Ascending aorta (tissue), 2 donors: ENCODE measurements around the gene CST9. TPM values are rescaled to one million over a fixed set of nuclear protein-coding genes. Genes with fewer than 3 reads are reported as not detected.

Experiments
- DNase-seq, 2 donors: peaks; one replicate each; pipeline ENCODE4 v3.0.0-alpha.2; 2019; ENCODE audit warnings: low spot score in 2 of 2
- H3K27ac ChIP-seq, 2 donors: fragments of 200-600 bp; sonication (generic); one replicate each; pipeline ENCODE4 v1.5.1; 2016 to 2017; ENCODE audit warnings: mild to moderate bottlenecking in 1 of 2
- H3K27me3 ChIP-seq: fragments of 200-600 bp; sonication (generic); one replicate; pipeline ENCODE4 v1.5.1; 2017
- H3K36me3 ChIP-seq, 2 donors: fragments of 200-600 bp; sonication (generic); one replicate each; pipeline ENCODE4 v1.5.1; 2016
- H3K4me1 ChIP-seq, 2 donors: fragments of 200-600 bp; sonication (generic); one replicate each; pipeline ENCODE4 v1.5.1; 2016 to 2017; ENCODE audit warnings: mild to moderate bottlenecking in 1 of 2
- H3K4me3 ChIP-seq, 2 donors: fragments of 200-600 bp; sonication (generic); one replicate each; pipeline ENCODE4 v1.5.1; 2016 to 2017; ENCODE audit warnings: mild to moderate bottlenecking in 1 of 2
- H3K9me3 ChIP-seq, 2 donors: fragments of 200-600 bp; sonication (generic); one replicate each; pipeline ENCODE4 v1.5.1; 2016
- intact Hi-C: fragments of 100-400 bp; cut with DNase I; formaldehyde crosslinking; loops from one replicate; pipeline ENCODE4 v1.15.1; 2023
- total RNA-seq: library from RNA; depleted of rRNA; stranded (reverse); fragments of >200 nt; gene quantifications from one replicate; pipeline ENCODE4 v1.1.0, GENCODE V29; 2016
- TF ChIP-seq, protein P1 (sequence below), 3 experiments: fragments of 200-600 bp in 2 of 3; fragments of 450-650 bp in 1 of 3; sonication (generic) in 2 of 3; IDR thresholded peaks; one replicate each; pipeline ENCODE4 v1.5.1; 2016 to 2019; ENCODE audit warnings: antibody characterized with exemption in 3 of 3, mild to moderate bottlenecking in 1 of 3, moderate library complexity in 1 of 3

Gene CST9
- total RNA-seq, 1 donor from 2014 or later: not detected

DNA sequence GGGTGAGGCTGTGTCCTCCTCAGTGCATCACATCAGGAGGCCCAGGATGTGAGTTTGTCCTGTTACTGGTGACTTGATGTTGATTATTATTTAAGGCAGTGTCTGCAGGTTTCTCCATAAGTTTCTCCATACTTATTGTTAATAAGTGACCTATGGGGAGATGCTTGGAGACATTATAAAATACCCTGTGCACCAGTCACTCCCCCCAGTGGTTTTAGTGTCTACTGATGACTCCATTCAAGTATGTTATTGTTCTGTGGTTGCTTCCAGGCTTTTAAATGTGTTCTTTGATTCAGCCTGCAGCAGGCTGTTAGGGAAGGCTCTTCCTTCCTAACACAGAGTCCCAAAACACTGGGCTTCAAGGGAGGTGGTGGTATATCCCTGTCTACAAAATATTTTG is 46.7 kb upstream of the CST9 start:
- Histone ChIP-seq H3K4me1 (peaks cover 0 to 2% of the 10 kb centered on the region in 2 donors), H3K4me3 (no peak overlapping the region), H3K27ac (no peak overlapping the region), H3K36me3 (no peaks in the 10 kb centered on the region), H3K9me3 (no peaks in the 10 kb centered on the region), H3K27me3 (no peaks in the 10 kb centered on the region)
- intact Hi-C loops: no loop called here
- no peak for DNase-seq
- TF ChIP-seq, protein P1, sequence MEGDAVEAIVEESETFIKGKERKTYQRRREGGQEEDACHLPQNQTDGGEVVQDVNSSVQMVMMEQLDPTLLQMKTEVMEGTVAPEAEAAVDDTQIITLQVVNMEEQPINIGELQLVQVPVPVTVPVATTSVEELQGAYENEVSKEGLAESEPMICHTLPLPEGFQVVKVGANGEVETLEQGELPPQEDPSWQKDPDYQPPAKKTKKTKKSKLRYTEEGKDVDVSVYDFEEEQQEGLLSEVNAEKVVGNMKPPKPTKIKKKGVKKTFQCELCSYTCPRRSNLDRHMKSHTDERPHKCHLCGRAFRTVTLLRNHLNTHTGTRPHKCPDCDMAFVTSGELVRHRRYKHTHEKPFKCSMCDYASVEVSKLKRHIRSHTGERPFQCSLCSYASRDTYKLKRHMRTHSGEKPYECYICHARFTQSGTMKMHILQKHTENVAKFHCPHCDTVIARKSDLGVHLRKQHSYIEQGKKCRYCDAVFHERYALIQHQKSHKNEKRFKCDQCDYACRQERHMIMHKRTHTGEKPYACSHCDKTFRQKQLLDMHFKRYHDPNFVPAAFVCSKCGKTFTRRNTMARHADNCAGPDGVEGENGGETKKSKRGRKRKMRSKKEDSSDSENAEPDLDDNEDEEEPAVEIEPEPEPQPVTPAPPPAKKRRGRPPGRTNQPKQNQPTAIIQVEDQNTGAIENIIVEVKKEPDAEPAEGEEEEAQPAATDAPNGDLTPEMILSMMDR (IDR thresholded peaks at IDR 0.05): no peak

DNA sequence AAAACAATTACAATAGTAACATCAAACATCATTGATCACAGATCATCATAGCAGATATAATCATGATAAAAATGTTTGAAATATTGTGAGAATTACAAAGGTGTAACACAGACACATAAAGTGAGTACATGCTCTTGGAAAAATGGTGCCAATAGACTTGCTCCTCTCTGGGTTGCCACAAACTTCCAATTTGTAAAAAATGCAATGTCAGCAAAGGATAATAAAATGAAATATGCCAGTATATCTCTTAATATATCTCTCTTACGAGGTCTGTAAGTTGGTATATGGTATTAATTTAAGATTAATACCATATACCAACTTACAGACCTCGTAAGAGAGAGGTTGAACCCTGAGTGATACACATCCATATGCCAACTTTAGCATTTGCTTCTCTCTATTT is 45.4 kb upstream of the CST9 start:
- H3K4me1 ChIP-seq: peaks cover 0 to 2% of the 10 kb centered on the region in 2 donors
- no peaks in the 10 kb centered on the region for H3K27me3 ChIP-seq
- H3K36me3 ChIP-seq: no peaks in the 10 kb centered on the region
- TF ChIP-seq, protein P1 (IDR thresholded peaks at IDR 0.05): no peak
- H3K27ac ChIP-seq: no peak overlapping the region
- H3K9me3 ChIP-seq: no peaks in the 10 kb centered on the region
- H3K4me3 ChIP-seq: no peak overlapping the region
- intact Hi-C loops: no loop called here
- no peak for DNase-seq

DNA sequence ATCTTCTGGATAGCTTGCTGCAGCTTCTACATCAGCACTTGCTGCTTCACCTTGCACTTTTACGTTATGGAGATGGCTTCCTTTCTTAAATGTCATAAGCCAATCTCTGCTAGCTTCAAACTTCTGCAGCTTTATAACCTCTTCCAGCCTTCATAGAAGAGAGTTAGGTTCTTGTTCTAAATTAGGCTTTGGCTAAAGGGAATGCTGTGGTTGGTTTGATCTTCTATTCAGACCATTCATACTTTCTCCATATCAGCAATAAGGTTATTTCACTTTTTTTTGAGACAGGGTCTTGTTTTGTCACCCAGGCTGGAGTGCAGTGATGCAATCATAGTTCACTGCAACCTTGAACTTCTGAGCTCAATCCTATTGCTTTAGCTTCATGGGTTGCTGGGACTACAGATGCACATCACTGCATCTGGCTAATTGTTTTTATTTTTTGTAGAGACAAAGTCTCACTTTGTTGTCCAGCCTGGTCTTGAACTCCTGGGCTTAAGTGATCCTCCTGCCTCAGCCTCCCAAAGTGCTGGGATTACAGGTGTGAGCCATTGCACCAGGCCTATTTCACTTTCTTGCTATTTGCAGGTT is 44.2 kb upstream of the CST9 start:
- no peak overlapping the region for H3K4me3 ChIP-seq
- no peaks in the 10 kb centered on the region for H3K36me3 ChIP-seq
- no peaks in the 10 kb centered on the region for H3K9me3 ChIP-seq
- H3K27ac ChIP-seq: no peak overlapping the region
- no peaks in the 10 kb centered on the region for H3K4me1 ChIP-seq
- TF ChIP-seq, protein P1 (IDR thresholded peaks at IDR 0.05): no peak
- no peaks in the 10 kb centered on the region for H3K27me3 ChIP-seq
- no peak for DNase-seq
- intact Hi-C loops: no loop called here

DNA sequence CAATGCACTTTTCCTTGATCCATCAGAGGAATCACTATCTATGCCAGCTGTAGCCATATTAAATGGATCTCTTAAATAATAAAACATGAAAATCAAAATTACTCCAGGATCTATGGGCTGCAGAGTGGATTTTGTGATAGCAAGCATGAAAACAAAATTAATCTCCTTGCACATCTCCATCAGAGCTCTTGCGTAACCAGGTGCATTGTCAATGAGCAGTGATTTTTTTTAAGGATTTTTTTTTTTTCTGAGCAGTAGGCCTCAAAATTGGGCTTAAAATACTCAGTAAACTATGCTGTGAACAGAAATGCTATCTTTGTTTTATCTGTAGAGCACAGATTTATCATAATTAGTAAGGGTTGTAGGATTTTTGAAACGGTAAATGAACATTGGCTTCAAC is 43.5 kb upstream of the CST9 start:
- Histone ChIP-seq H3K27me3 (no peaks in the 10 kb centered on the region), H3K36me3 (no peaks in the 10 kb centered on the region), H3K4me1 (no peaks in the 10 kb centered on the region), H3K9me3 (no peaks in the 10 kb centered on the region), H3K27ac (no peak overlapping the region), H3K4me3 (no peak overlapping the region)
- no peak for DNase-seq
- TF ChIP-seq, protein P1 (IDR thresholded peaks at IDR 0.05): no peak
- intact Hi-C loops: no loop called here

DNA sequence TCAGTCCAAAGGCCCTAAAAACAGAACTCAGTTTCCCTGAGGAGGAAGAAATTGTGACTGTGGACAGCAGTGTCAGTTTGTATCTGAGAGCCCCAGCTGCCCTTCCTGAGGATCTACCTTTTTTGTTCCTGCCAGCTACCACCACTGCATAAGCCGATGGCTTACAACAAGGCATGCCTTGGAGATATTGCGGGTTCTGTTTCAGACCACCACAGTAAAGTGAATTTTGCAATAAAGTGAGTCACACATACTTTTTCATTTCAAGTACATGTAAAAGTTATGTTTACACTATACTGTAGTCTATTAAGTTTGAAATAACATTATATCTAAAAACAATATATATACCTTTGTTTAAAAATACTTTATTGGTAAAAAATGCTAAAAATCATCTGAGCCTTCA is 41.6 kb upstream of the CST9 start:
- TF ChIP-seq, protein P1 (IDR thresholded peaks at IDR 0.05): no peak
- H3K27me3 ChIP-seq: no peaks in the 10 kb centered on the region
- no peak overlapping the region for H3K27ac ChIP-seq
- H3K36me3 ChIP-seq: no peaks in the 10 kb centered on the region
- intact Hi-C loops: no loop called here
- no peak for DNase-seq
- no peaks in the 10 kb centered on the region for H3K4me1 ChIP-seq
- H3K9me3 ChIP-seq: no peaks in the 10 kb centered on the region
- H3K4me3 ChIP-seq: no peak overlapping the region
